AG10803 (cell line): ENCODE data around the gene TNS1.
A peak's percentile ranks its signal among the peaks of the same experiment; 100 is the strongest.

ENCODE experiments used
- DNase-seq: peaks from one replicate; pipeline ENCODE4 v3.0.0; 2010; ENCODE audit warnings: low read depth
- H3K4me3 ChIP-seq: 2 replicates; pipeline ENCODE4 v1.5.1; 2011; ENCODE audit warnings: mild to moderate bottlenecking, low read length, control low read depth
- CTCF ChIP-seq: conservative IDR thresholded peaks from 2 replicates; pipeline ENCODE4 v1.5.1; 2011; ENCODE audit warnings: mild to moderate bottlenecking, low read length, control low read depth, inconsistent platforms

Gene TNS1

GRCh38 chr2:218014706-218015585, 12.2 kb upstream of the TNS1 start:
- H3K4me3 ChIP-seq, result no peak overlapping the region
- no peak for TF ChIP-seq CTCF
- no peak for DNase-seq

- TF ChIP-seq CTCF, result no peak
- no peak overlapping the region for H3K4me3 ChIP-seq
Measured at GRCh38 chr2:218013289-218013688, 10.5 kb upstream of the TNS1 start.

GRCh38 chr2:218012284-218012683, 9.5 kb upstream of the TNS1 start:
- DNase-seq, result no peak
- no peak overlapping the region for H3K4me3 ChIP-seq
- TF ChIP-seq CTCF, result no peak

More at GRCh38 chr2:218013289-218013688, 10.5 kb upstream of the TNS1 start:
- DNase-seq, result no peak

GRCh38 chr2:218011653-218012040, 8.9 kb upstream of the TNS1 start:
- no peak overlapping the region for H3K4me3 ChIP-seq
- no peak for DNase-seq
- no peak for TF ChIP-seq CTCF

GRCh38 chr2:218010984-218011652, 8.3 kb upstream of the TNS1 start:
- H3K4me3 ChIP-seq, result no peak overlapping the region
- no peak for DNase-seq

GRCh38 chr2:218010140-218010983, 7.6 kb upstream of the TNS1 start:
- peak overlapping the region; percentile 78 for H3K4me3 ChIP-seq
- peak; percentile 55 for TF ChIP-seq CTCF
- peak; percentile 40 for DNase-seq

More at GRCh38 chr2:218010984-218011652, 8.3 kb upstream of the TNS1 start:
- no peak for TF ChIP-seq CTCF
